HepG2 (cell line): ENCODE results near the gene LAMC3. TPM values are rescaled to one million over a fixed set of nuclear protein-coding genes. Genes with fewer than 3 reads are reported as not detected.
A peak's percentile ranks its signal among the peaks of the same experiment; 100 is the strongest.

Experiments
- ATAC-seq: fragments of 200-7000 bp; cut with Tn5 transposase; 3 replicates; pipeline ENCODE4 v1.9.1; 2020; ENCODE audit warnings: mild to moderate bottlenecking, moderate library complexity
- BruUV-seq: library from RNA; stranded (reverse); fragments of 400-500 nt; replicated peaks from 2 replicates; lab custom pipeline; 2021; lab: Mats Ljungman, UMichigan
- CTCF ChIA-PET: fragments of 300-600 bp; formaldehyde crosslinking; extraction: SDS; loops from one replicate; lab custom pipeline; 2021; ENCODE audit warnings: low total read pairs, inconsistent platforms, low intra/inter-chr PET ratio; lab: Yijun Ruan, JAX
- POLR2A ChIA-PET: fragments of 350-600 bp; sonication (Branson Sonifier 250); formaldehyde crosslinking; loops from one replicate; lab custom pipeline; 2020; ENCODE audit warnings: antibody characterized with exemption, inconsistent platforms; lab: Yijun Ruan, JAX
- DNase-seq: peaks from one replicate; pipeline ENCODE4 v3.0.0-alpha.2; 2015; ENCODE audit warnings: low spot score
- FAIRE-seq: peaks from 3 replicates; lab custom pipeline; 2011; peaks lifted over from hg19 to GRCh38; lab: Jason Lieb, UNC
- H2AFZ ChIP-seq: one replicate; pipeline ENCODE4 v1.6.1; 2011; ENCODE audit warnings: low read length, inconsistent platforms
- H3K27ac ChIP-seq: fragments of 300-600 bp; 3 replicates; pipeline ENCODE4 v1.8.0; 2011; ENCODE audit warnings: mixed run types, mild to moderate bottlenecking, mixed read lengths, low read length, inconsistent platforms; ENCODE audit not compliant: insufficient read depth; ENCODE audit errors: extremely low read length
- H3K27me3 ChIP-seq, 2 experiments: fragments of 200-600 bp in 1 of 2; 2 replicates in 1 of 2; 3 replicates in 1 of 2; pipeline versions ENCODE4 v1.6.0 to v1.8.0; 2011; ENCODE audit warnings: low read length in 2 of 2, mild to moderate bottlenecking in 2 of 2, moderate library complexity in 2 of 2, inconsistent platforms in 1 of 2; ENCODE audit not compliant: insufficient read depth in 2 of 2, control insufficient read depth in 1 of 2
- H3K36me3 ChIP-seq, 2 experiments: fragments of 200-600 bp in 1 of 2; replicated peaks in 1 of 2; 2 replicates in 1 of 2; 3 replicates in 1 of 2; pipeline versions ENCODE4 v1.5.1 to v1.8.0; 2011; ENCODE audit warnings: low read length in 2 of 2, inconsistent platforms in 1 of 2; ENCODE audit not compliant: insufficient read depth in 2 of 2, control insufficient read depth in 1 of 2
- H3K4me1 ChIP-seq: 2 replicates; pipeline ENCODE4 v1.5.1; 2012; ENCODE audit warnings: low read length, inconsistent platforms; ENCODE audit not compliant: insufficient read depth
- H3K4me2 ChIP-seq: 2 replicates; pipeline ENCODE4 v1.6.0; 2011; ENCODE audit warnings: low read depth, low read length, inconsistent platforms
- H3K4me3 ChIP-seq, 3 experiments: fragments of 200-600 bp in 1 of 3; sonication (generic), shearing (Covaris generic) in 1 of 3; replicated peaks in 1 of 3; 2 replicates each; pipeline ENCODE4 v1.5.1; 2011 to 2016; ENCODE audit warnings: low read length in 3 of 3, inconsistent platforms in 2 of 3, low read depth in 2 of 3, mild to moderate bottlenecking in 2 of 3, control low read depth in 1 of 3, mixed read lengths in 1 of 3; ENCODE audit not compliant: insufficient read depth in 1 of 3
- H3K79me2 ChIP-seq: one replicate; pipeline ENCODE4 v1.6.1; 2011; ENCODE audit warnings: low read length, inconsistent platforms; ENCODE audit not compliant: insufficient read depth
- H3K9ac ChIP-seq: 2 replicates; pipeline ENCODE4 v1.6.0; 2011; ENCODE audit warnings: mild to moderate bottlenecking, low read depth, low read length, inconsistent platforms; ENCODE audit not compliant: insufficient read depth
- H3K9me3 ChIP-seq: 2 replicates; pipeline ENCODE4 v1.5.1; 2012; ENCODE audit warnings: mild to moderate bottlenecking, low read length
- H4K20me1 ChIP-seq: 2 replicates; pipeline ENCODE4 v1.6.0; 2011; ENCODE audit warnings: inconsistent platforms, mild to moderate bottlenecking, low read length, moderate library complexity; ENCODE audit not compliant: insufficient read depth
- AHR ChIP-seq: IDR thresholded peaks from 2 replicates; pipeline ENCODE4 v1.6.1; 2018; ENCODE audit warnings: missing genetic modification reagents, missing compliant biosample characterization
- ISL2 ChIP-seq: sonication (generic); formaldehyde crosslinking; IDR thresholded peaks from 2 replicates; pipeline ENCODE4 v1.5.0; 2020; ENCODE audit warnings: missing genetic modification reagents
- SNAI1 ChIP-seq: sonication (generic); formaldehyde crosslinking; IDR thresholded peaks from 2 replicates; pipeline ENCODE4 v1.5.0; 2020; ENCODE audit warnings: mild to moderate bottlenecking, missing genetic modification reagents, borderline replicate concordance
- TFAP4 ChIP-seq: sonication (generic); IDR thresholded peaks from 2 replicates; pipeline ENCODE4 v1.6.1; 2016; ENCODE audit warnings: low read depth, borderline replicate concordance
- ZNF234 ChIP-seq: sonication (generic); formaldehyde crosslinking; conservative IDR thresholded peaks from 2 replicates; pipeline ENCODE4 v1.5.1; 2020; ENCODE audit warnings: mild to moderate bottlenecking, missing genetic modification reagents
- ZNF549 ChIP-seq: sonication (generic); formaldehyde crosslinking; IDR thresholded peaks from 2 replicates; pipeline ENCODE4 v1.5.0; 2020; ENCODE audit warnings: missing genetic modification reagents
- WGBS: methylation state at CpG from one replicate; pipeline ENCODE4 v1.1.6; 2017; ENCODE audit warnings: low lambda C conversion rate; 5-methylcytosine and 5-hydroxymethylcytosine counted together
- in situ Hi-C: cut with HindIII; loops from 2 replicates; pipeline ENCODE4 v1.10.0; 2017; ENCODE audit warnings: low pct_unique_long_range_greater_than_20kb; ENCODE audit not compliant: extremely low pct_ligation_motif_present
- intact Hi-C: fragments of 100-400 bp; cut with micrococcal nuclease; formaldehyde crosslinking; loops from one replicate; pipeline ENCODE4 v1.10.0; 2022; ENCODE audit not compliant: unreplicated experiment
- polyA plus RNA-seq, 8 experiments: library from polyadenylated mRNA; depleted of rRNA in 3 of 8; stranded (reverse) in 7 of 8; unstranded in 1 of 8; fragments of >200 nt; fragmentation: Illumina TruSeq in 4 of 8; extraction: Trizol in 4 of 8; gene quantifications; 2 replicates each; pipeline versions ENCODE4 v1.2.1 to v1.2.3, GENCODE V29; 2011 to 2016; ENCODE audit warnings: low read depth in 4 of 8, missing spikeins in 1 of 8, mixed read lengths in 1 of 8; ENCODE audit not compliant: insufficient read depth in 1 of 8
- total RNA-seq, 5 experiments: library from RNA; depleted of rRNA; stranded (reverse); fragments of >200 nt; fragmentation: Illumina TruSeq; extraction: Trizol; gene quantifications; 2 replicates each; pipeline ENCODE4 v1.2.3, GENCODE V29; 2016; ENCODE audit warnings: low read depth in 1 of 5
- TF ChIP-seq, protein P1 (sequence below): sonication (generic); formaldehyde crosslinking; IDR thresholded peaks from 2 replicates; pipeline ENCODE4 v1.9.0; 2021; ENCODE audit warnings: missing genetic modification reagents, borderline replicate concordance
- TF ChIP-seq, protein P2 (sequence below): fragments of 450-650 bp; IDR thresholded peaks from 2 replicates; pipeline ENCODE4 v1.6.1; 2017; ENCODE audit warnings: mild to moderate bottlenecking
- TF ChIP-seq, protein P3 (sequence below): sonication (generic); formaldehyde crosslinking; IDR thresholded peaks from 2 replicates; pipeline ENCODE4 v1.5.1; 2020; ENCODE audit warnings: mild to moderate bottlenecking, missing genetic modification reagents, borderline replicate concordance

Gene LAMC3
- total and polyA plus RNA-seq, 2 of the 13 experiments (the other 11 are each of a cell fraction or from before 2014, with no cell fraction given) = 0.07 to 0.57 TPM

DNA sequence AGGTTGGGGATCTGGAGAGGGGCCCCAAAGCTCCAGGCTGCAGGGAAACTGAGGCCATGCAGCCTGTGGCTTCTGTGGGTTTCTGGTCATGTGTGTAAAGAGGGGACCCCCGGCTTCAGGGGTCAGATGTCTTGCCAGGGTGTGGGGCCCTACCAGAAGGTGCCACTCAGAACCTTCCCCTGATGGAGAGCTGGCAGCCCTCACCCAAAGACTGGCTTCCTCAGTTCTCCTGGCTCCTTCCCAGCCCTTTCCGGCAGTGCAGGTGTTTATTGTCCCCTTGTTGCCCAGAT, 11.6 kb upstream of the LAMC3 start (continued):
- TF ChIP-seq SNAI1 (CRISPR knock-in tag) = no peak
- TF ChIP-seq, protein P1, sequence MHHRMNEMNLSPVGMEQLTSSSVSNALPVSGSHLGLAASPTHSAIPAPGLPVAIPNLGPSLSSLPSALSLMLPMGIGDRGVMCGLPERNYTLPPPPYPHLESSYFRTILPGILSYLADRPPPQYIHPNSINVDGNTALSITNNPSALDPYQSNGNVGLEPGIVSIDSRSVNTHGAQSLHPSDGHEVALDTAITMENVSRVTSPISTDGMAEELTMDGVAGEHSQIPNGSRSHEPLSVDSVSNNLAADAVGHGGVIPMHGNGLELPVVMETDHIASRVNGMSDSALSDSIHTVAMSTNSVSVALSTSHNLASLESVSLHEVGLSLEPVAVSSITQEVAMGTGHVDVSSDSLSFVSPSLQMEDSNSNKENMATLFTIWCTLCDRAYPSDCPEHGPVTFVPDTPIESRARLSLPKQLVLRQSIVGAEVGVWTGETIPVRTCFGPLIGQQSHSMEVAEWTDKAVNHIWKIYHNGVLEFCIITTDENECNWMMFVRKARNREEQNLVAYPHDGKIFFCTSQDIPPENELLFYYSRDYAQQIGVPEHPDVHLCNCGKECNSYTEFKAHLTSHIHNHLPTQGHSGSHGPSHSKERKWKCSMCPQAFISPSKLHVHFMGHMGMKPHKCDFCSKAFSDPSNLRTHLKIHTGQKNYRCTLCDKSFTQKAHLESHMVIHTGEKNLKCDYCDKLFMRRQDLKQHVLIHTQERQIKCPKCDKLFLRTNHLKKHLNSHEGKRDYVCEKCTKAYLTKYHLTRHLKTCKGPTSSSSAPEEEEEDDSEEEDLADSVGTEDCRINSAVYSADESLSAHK (CRISPR knock-in tag) = no peak

DNA sequence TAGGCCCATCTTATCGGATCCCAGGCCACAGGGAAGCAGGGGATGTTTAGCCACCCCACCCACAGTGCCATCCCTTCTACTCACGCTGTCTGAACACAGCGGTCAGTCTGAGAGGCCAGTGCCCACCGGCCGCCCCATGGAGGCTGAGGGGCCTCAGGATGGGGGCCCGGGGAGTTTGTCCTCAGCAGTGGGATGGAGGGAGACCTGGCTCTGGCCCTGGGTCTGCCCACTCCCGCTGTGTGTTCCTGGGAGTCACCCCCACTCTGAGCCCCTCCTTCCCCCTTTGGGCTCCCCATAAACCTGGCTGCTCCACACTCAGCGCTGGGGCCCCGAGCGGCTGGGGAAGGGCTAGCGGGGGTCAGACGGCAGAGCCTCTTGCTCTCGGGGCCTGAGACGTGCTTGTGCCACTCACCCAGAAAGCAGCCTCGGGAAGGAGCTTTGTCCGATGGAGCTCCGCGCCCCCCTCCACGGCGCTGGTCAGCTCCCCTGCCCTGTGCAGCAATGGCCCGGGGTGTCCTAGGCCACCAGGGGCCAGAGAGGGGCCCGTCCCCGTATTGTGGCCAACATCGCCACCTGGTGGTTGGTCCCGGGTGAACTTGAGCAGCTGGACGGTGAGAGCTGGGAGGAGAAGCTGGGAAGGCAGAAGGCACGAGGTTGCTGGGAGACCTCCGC, 10.9 kb upstream of the LAMC3 start:
- Histone ChIP-seq H3K27me3 (peaks cover 15 to 85% of the 10 kb centered on the region in 2 experiments), H3K27ac (no peak overlapping the region), H3K79me2 (no peaks in the 10 kb centered on the region), H4K20me1 (no peaks in the 10 kb centered on the region), H3K4me1 (no peaks in the 10 kb centered on the region), H3K9me3 (no peaks in the 10 kb centered on the region), H3K9ac (no peak overlapping the region), H3K36me3 (no peaks in the 10 kb centered on the region), H2AFZ (no peak overlapping the region), H3K4me2 (no peak overlapping the region), H3K4me3 (no peak overlapping the region; a peak in 1 of 6 replicates)
- CTCF ChIA-PET = interaction anchor here (0.8 to 1.6 kb wide), 4 partner anchors 128 to 291 kb away, joined by 3 to 8 read pairs (median 7); no protein-coding TSS in a partner anchor
- no TSS peak for BruUV-seq
- 81% methylated on average over 5 of the region's 28 CpGs for WGBS
- DNase-seq = peak; percentile 56
- FAIRE-seq = peak; percentile 69
- POLR2A ChIA-PET = no interaction called here
- intact Hi-C loops (loop anchor here (2.0 to 5.0 kb wide), 2 partner anchors 127 to 291 kb away; no protein-coding TSS in a partner anchor), in situ Hi-C loops (loop anchor here (10.0 kb wide), 2 partner anchors 103 to 283 kb away; partner anchors contain the start of gene QRFP)
- ATAC-seq = peak; percentile 94
- TF ChIP-seq, protein P2, sequence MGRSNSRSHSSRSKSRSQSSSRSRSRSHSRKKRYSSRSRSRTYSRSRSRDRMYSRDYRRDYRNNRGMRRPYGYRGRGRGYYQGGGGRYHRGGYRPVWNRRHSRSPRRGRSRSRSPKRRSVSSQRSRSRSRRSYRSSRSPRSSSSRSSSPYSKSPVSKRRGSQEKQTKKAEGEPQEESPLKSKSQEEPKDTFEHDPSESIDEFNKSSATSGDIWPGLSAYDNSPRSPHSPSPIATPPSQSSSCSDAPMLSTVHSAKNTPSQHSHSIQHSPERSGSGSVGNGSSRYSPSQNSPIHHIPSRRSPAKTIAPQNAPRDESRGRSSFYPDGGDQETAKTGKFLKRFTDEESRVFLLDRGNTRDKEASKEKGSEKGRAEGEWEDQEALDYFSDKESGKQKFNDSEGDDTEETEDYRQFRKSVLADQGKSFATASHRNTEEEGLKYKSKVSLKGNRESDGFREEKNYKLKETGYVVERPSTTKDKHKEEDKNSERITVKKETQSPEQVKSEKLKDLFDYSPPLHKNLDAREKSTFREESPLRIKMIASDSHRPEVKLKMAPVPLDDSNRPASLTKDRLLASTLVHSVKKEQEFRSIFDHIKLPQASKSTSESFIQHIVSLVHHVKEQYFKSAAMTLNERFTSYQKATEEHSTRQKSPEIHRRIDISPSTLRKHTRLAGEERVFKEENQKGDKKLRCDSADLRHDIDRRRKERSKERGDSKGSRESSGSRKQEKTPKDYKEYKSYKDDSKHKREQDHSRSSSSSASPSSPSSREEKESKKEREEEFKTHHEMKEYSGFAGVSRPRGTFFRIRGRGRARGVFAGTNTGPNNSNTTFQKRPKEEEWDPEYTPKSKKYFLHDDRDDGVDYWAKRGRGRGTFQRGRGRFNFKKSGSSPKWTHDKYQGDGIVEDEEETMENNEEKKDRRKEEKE = no peak
- TF ChIP-seq ZNF549 = no peak
- TF ChIP-seq AHR (CRISPR knock-in tag) = 0 out of 2 replicates have a peak, but pooled peaks have one; percentile 25
- peak; percentile 64; the same call in 1 of the 2 replicates for TF ChIP-seq TFAP4
- TF ChIP-seq, protein P3, sequence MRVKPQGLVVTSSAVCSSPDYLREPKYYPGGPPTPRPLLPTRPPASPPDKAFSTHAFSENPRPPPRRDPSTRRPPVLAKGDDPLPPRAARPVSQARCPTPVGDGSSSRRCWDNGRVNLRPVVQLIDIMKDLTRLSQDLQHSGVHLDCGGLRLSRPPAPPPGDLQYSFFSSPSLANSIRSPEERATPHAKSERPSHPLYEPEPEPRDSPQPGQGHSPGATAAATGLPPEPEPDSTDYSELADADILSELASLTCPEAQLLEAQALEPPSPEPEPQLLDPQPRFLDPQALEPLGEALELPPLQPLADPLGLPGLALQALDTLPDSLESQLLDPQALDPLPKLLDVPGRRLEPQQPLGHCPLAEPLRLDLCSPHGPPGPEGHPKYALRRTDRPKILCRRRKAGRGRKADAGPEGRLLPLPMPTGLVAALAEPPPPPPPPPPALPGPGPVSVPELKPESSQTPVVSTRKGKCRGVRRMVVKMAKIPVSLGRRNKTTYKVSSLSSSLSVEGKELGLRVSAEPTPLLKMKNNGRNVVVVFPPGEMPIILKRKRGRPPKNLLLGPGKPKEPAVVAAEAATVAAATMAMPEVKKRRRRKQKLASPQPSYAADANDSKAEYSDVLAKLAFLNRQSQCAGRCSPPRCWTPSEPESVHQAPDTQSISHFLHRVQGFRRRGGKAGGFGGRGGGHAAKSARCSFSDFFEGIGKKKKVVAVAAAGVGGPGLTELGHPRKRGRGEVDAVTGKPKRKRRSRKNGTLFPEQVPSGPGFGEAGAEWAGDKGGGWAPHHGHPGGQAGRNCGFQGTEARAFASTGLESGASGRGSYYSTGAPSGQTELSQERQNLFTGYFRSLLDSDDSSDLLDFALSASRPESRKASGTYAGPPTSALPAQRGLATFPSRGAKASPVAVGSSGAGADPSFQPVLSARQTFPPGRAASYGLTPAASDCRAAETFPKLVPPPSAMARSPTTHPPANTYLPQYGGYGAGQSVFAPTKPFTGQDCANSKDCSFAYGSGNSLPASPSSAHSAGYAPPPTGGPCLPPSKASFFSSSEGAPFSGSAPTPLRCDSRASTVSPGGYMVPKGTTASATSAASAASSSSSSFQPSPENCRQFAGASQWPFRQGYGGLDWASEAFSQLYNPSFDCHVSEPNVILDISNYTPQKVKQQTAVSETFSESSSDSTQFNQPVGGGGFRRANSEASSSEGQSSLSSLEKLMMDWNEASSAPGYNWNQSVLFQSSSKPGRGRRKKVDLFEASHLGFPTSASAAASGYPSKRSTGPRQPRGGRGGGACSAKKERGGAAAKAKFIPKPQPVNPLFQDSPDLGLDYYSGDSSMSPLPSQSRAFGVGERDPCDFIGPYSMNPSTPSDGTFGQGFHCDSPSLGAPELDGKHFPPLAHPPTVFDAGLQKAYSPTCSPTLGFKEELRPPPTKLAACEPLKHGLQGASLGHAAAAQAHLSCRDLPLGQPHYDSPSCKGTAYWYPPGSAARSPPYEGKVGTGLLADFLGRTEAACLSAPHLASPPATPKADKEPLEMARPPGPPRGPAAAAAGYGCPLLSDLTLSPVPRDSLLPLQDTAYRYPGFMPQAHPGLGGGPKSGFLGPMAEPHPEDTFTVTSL (CRISPR knock-in tag) = no peak
- 0 out of 2 replicates have a peak, but pooled peaks have one; percentile 46 for TF ChIP-seq ZNF234 (CRISPR knock-in tag)
- no peak for TF ChIP-seq ISL2 (CRISPR knock-in tag)
